ENCODE data around the gene RHBDD1.

GRCh38 chr2:226802573-226802972, 33.3 kb upstream of the RHBDD1 start:
- TF ChIP-seq POLR2AphosphoS5 (IDR thresholded peaks at IDR 0.05) (no peak), SMC3 (conservative IDR thresholded peaks at IDR 0.05; ENCODE audit: poor library complexity) (peak; percentile 80), RAD21 (conservative IDR thresholded peaks at IDR 0.05) (peak; percentile 82), TAF1 (IDR thresholded peaks at IDR 0.05; ENCODE audit: low read depth) (no peak), EZH2 (IDR thresholded peaks at IDR 0.05; ENCODE audit: borderline replicate concordance, insufficient read depth, low read length, poor library complexity, severe bottlenecking) (no peak), EP300 (conservative IDR thresholded peaks at IDR 0.05; ENCODE audit: poor library complexity, severe bottlenecking) (no peak)
- TF ChIP-seq, protein P1, sequence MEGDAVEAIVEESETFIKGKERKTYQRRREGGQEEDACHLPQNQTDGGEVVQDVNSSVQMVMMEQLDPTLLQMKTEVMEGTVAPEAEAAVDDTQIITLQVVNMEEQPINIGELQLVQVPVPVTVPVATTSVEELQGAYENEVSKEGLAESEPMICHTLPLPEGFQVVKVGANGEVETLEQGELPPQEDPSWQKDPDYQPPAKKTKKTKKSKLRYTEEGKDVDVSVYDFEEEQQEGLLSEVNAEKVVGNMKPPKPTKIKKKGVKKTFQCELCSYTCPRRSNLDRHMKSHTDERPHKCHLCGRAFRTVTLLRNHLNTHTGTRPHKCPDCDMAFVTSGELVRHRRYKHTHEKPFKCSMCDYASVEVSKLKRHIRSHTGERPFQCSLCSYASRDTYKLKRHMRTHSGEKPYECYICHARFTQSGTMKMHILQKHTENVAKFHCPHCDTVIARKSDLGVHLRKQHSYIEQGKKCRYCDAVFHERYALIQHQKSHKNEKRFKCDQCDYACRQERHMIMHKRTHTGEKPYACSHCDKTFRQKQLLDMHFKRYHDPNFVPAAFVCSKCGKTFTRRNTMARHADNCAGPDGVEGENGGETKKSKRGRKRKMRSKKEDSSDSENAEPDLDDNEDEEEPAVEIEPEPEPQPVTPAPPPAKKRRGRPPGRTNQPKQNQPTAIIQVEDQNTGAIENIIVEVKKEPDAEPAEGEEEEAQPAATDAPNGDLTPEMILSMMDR (IDR thresholded peaks at IDR 0.05; ENCODE audit: poor library complexity, severe bottlenecking): peak; percentile 82
- TF ChIP-seq, protein P2, sequence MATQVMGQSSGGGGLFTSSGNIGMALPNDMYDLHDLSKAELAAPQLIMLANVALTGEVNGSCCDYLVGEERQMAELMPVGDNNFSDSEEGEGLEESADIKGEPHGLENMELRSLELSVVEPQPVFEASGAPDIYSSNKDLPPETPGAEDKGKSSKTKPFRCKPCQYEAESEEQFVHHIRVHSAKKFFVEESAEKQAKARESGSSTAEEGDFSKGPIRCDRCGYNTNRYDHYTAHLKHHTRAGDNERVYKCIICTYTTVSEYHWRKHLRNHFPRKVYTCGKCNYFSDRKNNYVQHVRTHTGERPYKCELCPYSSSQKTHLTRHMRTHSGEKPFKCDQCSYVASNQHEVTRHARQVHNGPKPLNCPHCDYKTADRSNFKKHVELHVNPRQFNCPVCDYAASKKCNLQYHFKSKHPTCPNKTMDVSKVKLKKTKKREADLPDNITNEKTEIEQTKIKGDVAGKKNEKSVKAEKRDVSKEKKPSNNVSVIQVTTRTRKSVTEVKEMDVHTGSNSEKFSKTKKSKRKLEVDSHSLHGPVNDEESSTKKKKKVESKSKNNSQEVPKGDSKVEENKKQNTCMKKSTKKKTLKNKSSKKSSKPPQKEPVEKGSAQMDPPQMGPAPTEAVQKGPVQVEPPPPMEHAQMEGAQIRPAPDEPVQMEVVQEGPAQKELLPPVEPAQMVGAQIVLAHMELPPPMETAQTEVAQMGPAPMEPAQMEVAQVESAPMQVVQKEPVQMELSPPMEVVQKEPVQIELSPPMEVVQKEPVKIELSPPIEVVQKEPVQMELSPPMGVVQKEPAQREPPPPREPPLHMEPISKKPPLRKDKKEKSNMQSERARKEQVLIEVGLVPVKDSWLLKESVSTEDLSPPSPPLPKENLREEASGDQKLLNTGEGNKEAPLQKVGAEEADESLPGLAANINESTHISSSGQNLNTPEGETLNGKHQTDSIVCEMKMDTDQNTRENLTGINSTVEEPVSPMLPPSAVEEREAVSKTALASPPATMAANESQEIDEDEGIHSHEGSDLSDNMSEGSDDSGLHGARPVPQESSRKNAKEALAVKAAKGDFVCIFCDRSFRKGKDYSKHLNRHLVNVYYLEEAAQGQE (IDR thresholded peaks at IDR 0.05; ENCODE audit: borderline replicate concordance): no peak
